ENCODE data around the gene YBX2. TPM values are rescaled to one million over a fixed set of nuclear protein-coding genes. Genes with fewer than 3 reads are reported as not detected.
A peak's percentile ranks its signal among the peaks of the same experiment; 100 is the strongest.

The YBX2 gene
- total and polyA plus RNA-seq, 4 experiments from 2014 or later: 0.26 to 0.39 TPM; not detected in 2

- Histone ChIP-seq H3K27me3 (ENCODE audit: insufficient read depth, low read length) (no peaks in the 10 kb centered on the region), H3K9me3 (ENCODE audit: control insufficient read depth in 1 of 2, low read length in 2 of 2) (no peaks in the 10 kb centered on the region), H3K4me3 (ENCODE audit: low read length in 2 of 2) (no peak overlapping the region), H3K36me3 (ENCODE audit: insufficient read depth, low read length) (peaks cover 7% of the 10 kb centered on the region), H3K4me1 (ENCODE audit: insufficient read depth, low read length) (peaks cover 31% of the 10 kb centered on the region), H3K27ac (ENCODE audit: low read depth, low read length) (no peak overlapping the region)
- peaks cover under 1 to 10% of the 10 kb centered on the region in 2 donors for H3K27me3 Mint-ChIP-seq
- peaks cover 18 to 41% of the 10 kb centered on the region in 2 donors for H3K36me3 Mint-ChIP-seq
- DNase-seq: no peak
- intact Hi-C loops (cut with micrococcal nuclease): no loop called here
- H3K4me3 Mint-ChIP-seq: peak overlapping the region in 1 of 8 donors; percentile 57
- peaks cover 13 to 34% (median 21%) of the 10 kb centered on the region in 4 donors for H3K4me1 Mint-ChIP-seq
- H3K27ac Mint-ChIP-seq: no peak overlapping the region
- POLR2A ChIA-PET (ENCODE audit: partially characterized antibody): interaction anchor here (0.7 to 1.5 kb wide), 2 partner anchors 20 to 24 kb away, joined by 3 to 4 read pairs; no protein-coding TSS in a partner anchor
- CTCF ChIA-PET (ENCODE audit: partially characterized antibody): interaction anchor here (1.1 kb wide), 1 partner anchor 37 kb away, joined by 3 read pairs; no protein-coding TSS in a partner anchor
- peaks cover 0 to 1% (median 0%) of the 10 kb centered on the region in 8 donors for H3K9me3 Mint-ChIP-seq
Measured at GRCh38 chr17:7258731-7259554, 35.5 kb downstream of the YBX2 start.

GRCh38 chr17:7256766-7257456 lies 37.5 kb downstream of the YBX2 start:
- H3K4me1 Mint-ChIP-seq: peaks cover 10 to 32% (median 18%) of the 10 kb centered on the region in 4 donors
- H3K27ac ChIP-seq (ENCODE audit: low read depth, low read length): no peak overlapping the region
- no peaks in the 10 kb centered on the region for H3K27me3 ChIP-seq (ENCODE audit: insufficient read depth, low read length)
- DNase-seq: no peak
- intact Hi-C loops (cut with micrococcal nuclease): no loop called here
- ChIA-PET POLR2A (ENCODE audit: partially characterized antibody) (interaction anchor here (1.0 to 3.0 kb wide), 3 partner anchors 15 to 50 kb away, joined by 3 to 10 read pairs (median 3); partner anchors contain the start of genes DVL2 and GABARAP), CTCF (ENCODE audit: partially characterized antibody) (interaction anchor here (0.9 to 1.5 kb wide), 3 partner anchors 24 to 40 kb away, joined by 3 to 4 read pairs (median 4); partner anchors contain the start of genes ACADVL and DLG4)
- H3K36me3 Mint-ChIP-seq: peaks cover 18 to 56% of the 10 kb centered on the region in 2 donors
- peaks cover 0 to 3% of the 10 kb centered on the region in 2 donors for H3K27me3 Mint-ChIP-seq
- peaks cover 0 to 1% (median 0%) of the 10 kb centered on the region in 8 donors for H3K9me3 Mint-ChIP-seq
- H3K27ac Mint-ChIP-seq: peak overlapping the region in 2 of 7 donors; percentile 40 to 87
- H3K4me3 ChIP-seq (ENCODE audit: low read length in 2 of 2): no peak overlapping the region
- peaks cover 7% of the 10 kb centered on the region for H3K36me3 ChIP-seq (ENCODE audit: insufficient read depth, low read length)
- H3K9me3 ChIP-seq (ENCODE audit: control insufficient read depth in 1 of 2, low read length in 2 of 2): no peaks in the 10 kb centered on the region
- H3K4me1 ChIP-seq (ENCODE audit: insufficient read depth, low read length): peaks cover 21% of the 10 kb centered on the region
- H3K4me3 Mint-ChIP-seq: no peak overlapping the region

DNA sequence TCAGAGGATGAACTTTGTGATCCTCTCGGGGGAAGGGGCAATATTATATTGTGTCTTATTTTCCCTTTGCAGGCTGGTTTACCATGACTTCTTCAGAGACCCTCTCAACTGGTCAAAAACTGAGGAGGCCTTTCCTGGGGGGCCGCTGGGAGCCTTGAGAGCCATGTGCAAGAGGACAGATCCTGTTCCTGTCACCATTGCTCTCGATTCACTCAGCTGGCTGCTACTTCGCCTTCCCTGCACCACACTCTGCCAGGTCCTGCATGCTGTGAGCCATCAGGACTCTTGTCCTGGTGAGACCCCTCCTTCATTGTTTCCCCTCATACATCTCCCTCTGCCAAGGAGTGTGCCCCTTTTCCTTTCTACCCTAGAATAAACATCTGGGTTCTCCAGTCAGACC lies 39.9 kb downstream of the YBX2 start:
- Mint-ChIP-seq H3K9me3 (peaks cover 0 to 1% (median 0%) of the 10 kb centered on the region in 8 donors), H3K4me1 (peaks cover 19 to 39% (median 28%) of the 10 kb centered on the region in 4 donors), H3K27ac (peak overlapping the region in 4 of 7 donors; percentile 22 to 58 (median 50)), H3K36me3 (peaks cover 17 to 63% of the 10 kb centered on the region in 2 donors), H3K4me3 (peak overlapping the region in 1 of 8 donors; percentile 36), H3K27me3 (no peaks in the 10 kb centered on the region)
- Histone ChIP-seq H3K4me1 (ENCODE audit: insufficient read depth, low read length) (peaks cover 24% of the 10 kb centered on the region), H3K27ac (ENCODE audit: low read depth, low read length) (no peak overlapping the region), H3K4me3 (ENCODE audit: low read length in 2 of 2) (no peak overlapping the region), H3K9me3 (ENCODE audit: control insufficient read depth in 1 of 2, low read length in 2 of 2) (no peaks in the 10 kb centered on the region), H3K27me3 (ENCODE audit: insufficient read depth, low read length) (no peaks in the 10 kb centered on the region), H3K36me3 (ENCODE audit: insufficient read depth, low read length) (peaks cover 7% of the 10 kb centered on the region)
- DNase-seq: no peak
- POLR2A ChIA-PET (ENCODE audit: partially characterized antibody): interaction anchor here (1.0 kb wide), 1 partner anchor 9 kb away, joined by 3 read pairs; no protein-coding TSS in a partner anchor
- intact Hi-C loops (cut with micrococcal nuclease): loop anchor here (5.0 kb wide), 2 partner anchors 207 to 318 kb away; no protein-coding TSS in a partner anchor
- CTCF ChIA-PET (ENCODE audit: partially characterized antibody): interaction anchor here (0.8 to 1.5 kb wide), 3 partner anchors 9 to 208 kb away, joined by 3 to 4 read pairs (median 3); no protein-coding TSS in a partner anchor

DNA sequence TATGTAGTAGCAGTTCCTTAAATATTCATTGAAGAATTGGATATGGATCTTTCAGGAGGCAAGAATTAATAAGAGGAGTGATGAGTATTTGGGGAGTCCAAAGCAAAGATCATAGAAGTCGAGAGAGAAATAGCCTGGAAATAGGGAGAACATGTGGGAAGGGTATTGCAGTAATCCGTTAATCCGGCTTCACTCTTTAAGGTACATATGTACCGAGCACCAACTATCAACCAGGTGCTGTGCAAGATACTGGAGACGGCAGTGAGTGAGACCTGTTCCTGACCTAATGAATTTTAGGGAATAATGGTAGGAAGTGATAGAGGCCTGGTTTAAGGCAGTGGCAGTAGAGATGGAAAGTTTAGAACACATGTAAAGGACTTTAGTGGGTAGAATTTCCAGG lies 41.4 kb downstream of the YBX2 start:
- H3K4me3 Mint-ChIP-seq: peak overlapping the region; percentile 91 to 97 (median 94)
- CTCF ChIA-PET (ENCODE audit: partially characterized antibody): no interaction called here

DNA sequence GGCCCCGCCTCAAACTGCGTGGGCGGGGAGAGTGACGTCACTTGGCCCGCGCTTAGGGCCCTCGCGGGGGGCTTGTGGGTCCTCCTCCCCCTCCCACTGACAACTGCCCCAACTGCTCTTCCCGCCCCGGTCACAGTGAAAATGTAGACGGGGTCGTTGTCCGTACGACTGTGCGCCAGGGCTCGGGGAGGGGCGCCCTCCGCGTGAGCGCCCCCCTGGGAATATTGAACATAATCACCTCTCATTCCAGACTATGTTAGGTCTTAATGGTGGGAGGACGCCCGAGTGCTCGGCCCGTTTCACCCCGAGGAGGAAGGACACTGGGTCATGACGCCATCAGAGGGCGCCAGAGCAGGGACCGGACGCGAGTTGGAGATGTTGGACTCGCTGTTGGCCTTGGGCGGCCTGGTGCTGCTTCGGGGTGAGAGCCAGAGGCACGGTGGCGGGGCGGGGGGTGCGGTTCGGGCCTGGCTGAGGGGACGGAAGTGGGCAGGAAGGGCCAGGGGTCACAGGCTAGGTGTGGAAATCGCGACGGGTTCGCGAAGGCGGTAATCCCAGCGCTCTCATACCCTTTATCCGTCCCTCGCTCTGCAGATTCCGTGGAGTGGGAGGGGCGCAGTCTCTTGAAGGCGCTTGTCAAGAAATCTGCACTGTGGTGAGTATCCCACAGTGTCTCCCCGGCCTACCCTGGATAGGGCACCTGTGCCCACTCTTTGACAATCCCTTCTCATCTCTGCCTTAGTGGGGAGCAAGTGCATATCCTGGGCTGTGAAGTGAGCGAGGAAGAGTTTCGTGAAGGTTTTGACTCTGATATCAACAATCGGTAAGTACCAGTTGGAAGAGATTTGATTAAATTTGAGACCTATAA lies 42.0 kb downstream of the YBX2 start, which contains the start of gene ELP5:
TSS of gene ELP5 (plus strand) at position 40 of the 868 bp plus-strand sequence. CDS start at position 376, 336 bp downstream.
- Mint-ChIP-seq H3K36me3 (peaks cover 12 to 51% of the 10 kb centered on the region in 2 donors), H3K27me3 (no peaks in the 10 kb centered on the region)
- POLR2A ChIA-PET (ENCODE audit: partially characterized antibody): interaction anchor here (1.0 to 4.8 kb wide), 6 partner anchors 13 to 232 kb away, joined by 3 to 115 read pairs (median 6); partner anchors contain the start of genes ACADVL, DLG4, DVL2 and GABARAP

More for the DNA sequence above, 41.4 kb downstream of the YBX2 start:
- Histone ChIP-seq H3K4me1 (ENCODE audit: insufficient read depth, low read length) (peaks cover 37% of the 10 kb centered on the region), H3K9me3 (ENCODE audit: control insufficient read depth in 1 of 2, low read length in 2 of 2) (no peaks in the 10 kb centered on the region), H3K4me3 (ENCODE audit: low read length in 2 of 2) (peak overlapping the region; percentile 71 to 92), H3K36me3 (ENCODE audit: insufficient read depth, low read length) (peaks cover 4% of the 10 kb centered on the region), H3K27me3 (ENCODE audit: insufficient read depth, low read length) (no peaks in the 10 kb centered on the region), H3K27ac (ENCODE audit: low read depth, low read length) (peak overlapping the region; percentile 98)
- Mint-ChIP-seq H3K4me1 (peaks cover 25 to 49% (median 38%) of the 10 kb centered on the region in 4 donors), H3K36me3 (peaks cover 12 to 54% of the 10 kb centered on the region in 2 donors), H3K9me3 (peaks cover 0 to 1% (median 0%) of the 10 kb centered on the region in 8 donors), H3K27me3 (no peaks in the 10 kb centered on the region), H3K27ac (peak overlapping the region; percentile 98 to 100 (median 99))
- POLR2A ChIA-PET (ENCODE audit: partially characterized antibody): no interaction called here
- no peak for DNase-seq
- intact Hi-C loops (cut with micrococcal nuclease): loop anchor here (2.0 to 5.0 kb wide), 3 partner anchors 206 to 319 kb away; partner anchors contain the start of gene POLR2A

More for the DNA sequence above, 42.0 kb downstream of the YBX2 start, which contains the start of gene ELP5:
- Histone ChIP-seq H3K4me3 (ENCODE audit: low read length in 2 of 2) (peak within 1 kb of the TSS; percentile 71 to 92), H3K27me3 (ENCODE audit: insufficient read depth, low read length) (no peaks in the 10 kb centered on the region), H3K27ac (ENCODE audit: low read depth, low read length) (peak within 1 kb of the TSS; percentile 98), H3K4me1 (ENCODE audit: insufficient read depth, low read length) (peaks cover 37% of the 10 kb centered on the region), H3K36me3 (ENCODE audit: insufficient read depth, low read length) (peaks cover 4% of the 10 kb centered on the region), H3K9me3 (ENCODE audit: control insufficient read depth in 1 of 2, low read length in 2 of 2) (no peaks in the 10 kb centered on the region)
- intact Hi-C loops (cut with micrococcal nuclease): loop anchor here (1.0 to 5.0 kb wide), 8 partner anchors 9 to 320 kb away; partner anchors contain the start of genes EIF5A, PHF23, POLR2A and TMEM256
- Mint-ChIP-seq H3K4me3 (peak within 1 kb of the TSS; percentile 91 to 97 (median 95)), H3K9me3 (peaks cover 0 to 1% (median 0%) of the 10 kb centered on the region in 8 donors), H3K4me1 (peaks cover 25 to 49% (median 38%) of the 10 kb centered on the region in 4 donors), H3K27ac (peak within 1 kb of the TSS; percentile 98 to 100 (median 99))
- CTCF ChIA-PET (ENCODE audit: partially characterized antibody): no interaction called here
- DNase-seq: peak in 4 of 5 donors; percentile 86 to 92 (median 88)

Measured in CD4-positive, alpha-beta memory T cell (primary cell).